ENCODE measurements around the gene DSCAM. TPM values are rescaled to one million over a fixed set of nuclear protein-coding genes. Genes with fewer than 3 reads are reported as not detected.

The DSCAM gene
- total RNA-seq, 1 donor from 2014 or later, result 0.06 TPM

DNA sequence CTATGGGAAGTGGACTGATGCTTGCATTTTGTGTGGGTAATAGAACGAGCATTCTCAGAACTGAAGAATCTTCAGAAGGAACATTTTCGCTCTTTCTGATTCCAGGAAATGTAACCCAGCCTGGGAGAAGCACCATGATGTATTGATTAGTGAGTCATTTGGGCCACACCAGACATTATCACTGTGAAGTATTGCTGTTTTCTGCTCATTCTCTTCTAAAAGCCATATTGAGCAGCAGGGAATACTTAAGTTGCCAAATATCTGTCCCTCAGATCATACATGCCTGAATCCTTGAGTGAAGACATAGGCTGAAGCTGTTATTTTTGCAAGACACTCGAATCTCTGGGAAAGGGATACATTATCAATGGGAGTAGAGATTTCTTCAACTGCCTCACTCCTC lies 766.6 kb downstream of the DSCAM start:
- no peak overlapping the region for H3K4me3 ChIP-seq (ENCODE audit: low read depth, low read length)
- no peak for DNase-seq (ENCODE audit: low read depth)
- TF ChIP-seq, protein P1, sequence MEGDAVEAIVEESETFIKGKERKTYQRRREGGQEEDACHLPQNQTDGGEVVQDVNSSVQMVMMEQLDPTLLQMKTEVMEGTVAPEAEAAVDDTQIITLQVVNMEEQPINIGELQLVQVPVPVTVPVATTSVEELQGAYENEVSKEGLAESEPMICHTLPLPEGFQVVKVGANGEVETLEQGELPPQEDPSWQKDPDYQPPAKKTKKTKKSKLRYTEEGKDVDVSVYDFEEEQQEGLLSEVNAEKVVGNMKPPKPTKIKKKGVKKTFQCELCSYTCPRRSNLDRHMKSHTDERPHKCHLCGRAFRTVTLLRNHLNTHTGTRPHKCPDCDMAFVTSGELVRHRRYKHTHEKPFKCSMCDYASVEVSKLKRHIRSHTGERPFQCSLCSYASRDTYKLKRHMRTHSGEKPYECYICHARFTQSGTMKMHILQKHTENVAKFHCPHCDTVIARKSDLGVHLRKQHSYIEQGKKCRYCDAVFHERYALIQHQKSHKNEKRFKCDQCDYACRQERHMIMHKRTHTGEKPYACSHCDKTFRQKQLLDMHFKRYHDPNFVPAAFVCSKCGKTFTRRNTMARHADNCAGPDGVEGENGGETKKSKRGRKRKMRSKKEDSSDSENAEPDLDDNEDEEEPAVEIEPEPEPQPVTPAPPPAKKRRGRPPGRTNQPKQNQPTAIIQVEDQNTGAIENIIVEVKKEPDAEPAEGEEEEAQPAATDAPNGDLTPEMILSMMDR (conservative IDR thresholded peaks at IDR 0.05; ENCODE audit: low read depth, low read length), result no peak

DNA sequence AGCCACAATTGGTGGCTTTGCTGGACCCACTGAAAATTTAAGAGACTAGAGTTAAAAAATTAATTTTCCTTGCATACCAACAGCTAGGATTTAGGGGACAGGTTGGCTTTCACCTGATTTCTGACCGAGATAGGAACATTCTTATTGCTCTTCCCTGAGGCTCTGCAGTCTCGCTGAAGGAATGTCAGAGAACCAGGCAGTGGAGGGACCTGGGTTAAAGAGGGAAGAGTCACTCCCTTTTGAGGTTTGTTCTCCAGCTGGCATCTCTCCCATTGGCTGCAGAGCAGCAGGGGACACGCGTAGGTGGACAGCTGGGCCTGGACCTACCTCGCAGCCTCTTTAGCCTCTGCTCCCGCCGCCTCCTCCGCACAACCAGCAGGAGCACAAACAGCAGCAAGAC lies 772.2 kb downstream of the DSCAM start:
- no peak for DNase-seq (ENCODE audit: low read depth)
- TF ChIP-seq, protein P1 (conservative IDR thresholded peaks at IDR 0.05; ENCODE audit: low read depth, low read length), result no peak
- H3K4me3 ChIP-seq (ENCODE audit: low read depth, low read length), result no peak overlapping the region

DNA sequence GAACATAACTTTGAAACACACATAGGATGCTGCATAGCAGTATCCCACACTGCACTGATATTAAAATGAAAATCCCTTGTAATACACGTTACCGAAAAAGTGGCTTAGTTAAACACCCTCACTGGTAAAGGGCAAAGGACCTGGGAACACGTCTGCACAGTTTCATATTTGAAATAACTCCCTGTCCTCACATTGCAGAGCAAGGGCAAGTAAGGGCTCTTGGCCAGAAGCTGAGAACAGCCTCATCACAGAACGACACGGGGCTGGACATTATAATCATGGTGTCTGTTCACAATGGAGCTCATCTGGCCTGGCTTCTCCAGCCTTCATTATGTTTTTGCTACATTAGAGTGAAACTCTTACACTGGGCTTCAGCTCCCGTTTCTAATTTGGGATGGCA lies 772.8 kb downstream of the DSCAM start:
- no peak for DNase-seq (ENCODE audit: low read depth)
- TF ChIP-seq, protein P1 (conservative IDR thresholded peaks at IDR 0.05; ENCODE audit: low read depth, low read length), result no peak
- H3K4me3 ChIP-seq (ENCODE audit: low read depth, low read length), result no peak overlapping the region

DNA sequence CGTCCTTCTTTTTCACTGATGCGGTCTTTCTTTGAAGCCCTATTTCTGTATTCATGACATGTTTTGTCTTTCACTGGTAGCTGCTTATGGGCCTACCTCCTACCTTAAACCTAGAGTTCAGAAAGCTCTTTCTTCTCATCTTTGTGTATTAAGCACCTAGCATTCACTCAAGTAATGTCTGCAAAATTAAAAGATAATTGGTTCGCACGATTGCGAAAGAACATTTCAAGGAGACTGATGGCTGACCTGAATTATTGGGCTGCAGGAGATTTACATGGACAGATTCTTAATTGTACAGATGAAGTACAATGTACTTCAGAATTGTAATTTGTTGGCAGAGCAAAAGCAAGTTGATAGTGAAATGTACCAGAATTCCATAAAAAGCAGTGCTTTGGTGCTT lies 773.3 kb downstream of the DSCAM start:
- no peak for DNase-seq (ENCODE audit: low read depth)
- TF ChIP-seq, protein P1 (conservative IDR thresholded peaks at IDR 0.05; ENCODE audit: low read depth, low read length), result no peak
- no peak overlapping the region for H3K4me3 ChIP-seq (ENCODE audit: low read depth, low read length)

DNA sequence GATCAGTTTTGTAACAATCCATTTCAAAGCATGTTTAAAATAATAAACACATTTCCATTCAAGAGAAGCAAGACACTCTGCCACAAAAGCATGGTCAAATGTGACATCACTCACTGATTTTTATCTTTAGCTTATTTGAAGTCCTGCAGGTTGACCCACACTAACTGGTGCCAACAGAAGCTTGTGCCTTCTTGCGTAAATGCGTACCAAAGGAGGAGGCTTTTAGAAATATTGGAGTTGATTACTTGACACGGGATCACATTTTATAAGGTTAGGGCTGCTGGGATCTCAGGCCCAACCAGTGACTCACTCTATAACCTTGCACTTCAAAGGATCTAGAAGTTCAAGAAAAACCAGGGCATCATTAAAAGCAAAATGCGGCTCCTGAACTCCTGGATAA lies 776.1 kb downstream of the DSCAM start:
- H3K4me3 ChIP-seq (ENCODE audit: low read depth, low read length), result no peak overlapping the region
- TF ChIP-seq, protein P1 (conservative IDR thresholded peaks at IDR 0.05; ENCODE audit: low read depth, low read length), result no peak
- no peak for DNase-seq (ENCODE audit: low read depth)

DNA sequence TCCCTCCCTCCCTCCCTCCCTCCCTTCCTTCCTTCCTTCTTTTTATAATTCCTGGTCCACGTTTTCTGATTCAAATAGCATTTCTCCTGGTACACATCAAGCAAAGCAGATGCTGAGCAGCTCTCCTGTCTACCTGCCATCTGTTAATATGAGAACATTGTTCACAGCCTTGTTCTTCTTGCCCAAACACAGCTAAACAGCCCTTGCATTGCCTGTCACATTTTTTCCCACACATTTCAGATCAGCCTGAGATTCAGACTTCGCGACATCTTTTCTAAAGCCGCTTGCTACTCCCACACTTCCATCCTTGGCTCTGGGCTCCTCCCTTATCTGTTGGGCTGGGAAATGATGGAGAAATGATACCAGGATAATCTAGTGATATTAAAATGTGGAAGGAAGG lies 779.2 kb downstream of the DSCAM start:
- H3K4me3 ChIP-seq (ENCODE audit: low read depth, low read length), result no peak overlapping the region
- TF ChIP-seq, protein P1 (conservative IDR thresholded peaks at IDR 0.05; ENCODE audit: low read depth, low read length), result no peak
- no peak for DNase-seq (ENCODE audit: low read depth)

DNA sequence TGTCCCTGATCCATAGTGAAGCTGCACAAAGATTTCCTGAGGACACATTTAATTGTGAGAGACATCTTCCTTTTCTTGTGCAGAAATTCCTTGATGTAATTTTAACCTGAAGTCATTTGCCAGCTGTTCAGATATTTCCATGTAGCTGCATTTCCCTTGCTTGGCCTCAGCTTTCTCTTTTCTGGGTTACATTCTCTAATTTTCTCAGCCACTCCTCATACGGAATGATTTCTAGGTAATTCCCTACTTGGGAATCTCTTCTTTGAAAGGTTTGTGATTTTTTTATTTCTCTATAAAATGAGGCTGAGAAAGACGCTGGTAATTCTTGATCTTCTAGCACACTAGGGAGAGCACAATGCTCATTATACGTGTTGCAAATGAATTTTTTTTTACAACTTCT lies 780.7 kb downstream of the DSCAM start:
- no peak for DNase-seq (ENCODE audit: low read depth)
- TF ChIP-seq, protein P1 (conservative IDR thresholded peaks at IDR 0.05; ENCODE audit: low read depth, low read length), result no peak
- no peak overlapping the region for H3K4me3 ChIP-seq (ENCODE audit: low read depth, low read length)

Measured in epithelial cell of proximal tubule (primary cell).